Brain pericyte (primary cell): Measurements from ENCODE around the gene ARSG.

Experiments
- DNase-seq: peaks from one replicate; pipeline ENCODE4 v3.0.0-alpha.2; 2012; ENCODE audit warnings: low read depth, low spot score

The ARSG gene

DNA sequence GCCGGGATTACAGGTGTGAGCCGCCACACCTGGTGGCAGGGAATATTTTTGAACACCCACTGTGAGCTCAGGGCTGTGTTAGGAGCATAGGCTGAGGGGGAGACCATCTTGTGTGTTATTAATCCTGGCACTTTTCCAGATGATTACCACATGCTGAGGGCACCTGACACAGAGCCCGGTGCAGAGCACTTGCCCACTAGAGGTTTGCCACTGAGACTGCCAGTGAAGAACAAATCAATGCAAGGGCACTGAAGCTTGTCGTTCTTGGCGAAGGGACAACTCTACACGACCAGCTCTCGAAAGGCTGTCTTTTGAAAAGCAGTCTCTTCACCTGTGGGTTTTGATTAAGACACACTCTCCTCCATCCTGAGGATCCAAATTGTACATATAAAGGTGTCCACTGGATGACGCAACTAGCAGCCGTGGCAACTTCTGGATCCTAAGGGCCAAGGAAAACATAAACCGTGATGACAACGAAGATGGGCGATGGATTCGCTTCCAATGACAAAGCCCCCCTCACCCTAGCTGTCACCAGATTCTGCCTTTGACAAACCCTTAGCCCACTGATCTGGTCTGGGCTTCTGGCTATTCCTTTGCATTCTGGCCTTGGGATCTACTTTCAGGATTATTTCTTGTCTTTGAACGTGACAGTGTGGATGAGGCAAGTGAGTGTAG, 137.3 kb downstream of the ARSG start:
- no peak for DNase-seq

DNA sequence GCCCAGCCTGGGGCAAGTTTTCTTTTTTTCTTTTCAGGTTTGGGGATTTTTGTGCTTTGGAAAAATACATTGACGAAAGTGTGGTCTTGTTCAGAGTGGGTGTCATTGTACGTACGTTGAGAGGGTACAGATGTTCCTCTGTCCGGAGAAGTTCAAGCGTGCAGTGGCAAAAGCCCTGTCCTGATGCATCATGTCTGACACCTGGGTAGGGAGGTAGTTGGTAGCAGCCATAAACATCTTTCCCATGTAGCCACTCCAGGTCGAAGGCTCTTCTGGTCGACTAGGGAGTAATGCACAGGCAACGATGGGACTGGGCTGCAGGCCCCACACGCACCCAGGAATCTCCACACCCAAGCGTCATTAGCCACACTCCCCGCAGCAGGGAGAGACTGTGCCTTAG, 138.6 kb downstream of the ARSG start:
- no peak for DNase-seq

DNA sequence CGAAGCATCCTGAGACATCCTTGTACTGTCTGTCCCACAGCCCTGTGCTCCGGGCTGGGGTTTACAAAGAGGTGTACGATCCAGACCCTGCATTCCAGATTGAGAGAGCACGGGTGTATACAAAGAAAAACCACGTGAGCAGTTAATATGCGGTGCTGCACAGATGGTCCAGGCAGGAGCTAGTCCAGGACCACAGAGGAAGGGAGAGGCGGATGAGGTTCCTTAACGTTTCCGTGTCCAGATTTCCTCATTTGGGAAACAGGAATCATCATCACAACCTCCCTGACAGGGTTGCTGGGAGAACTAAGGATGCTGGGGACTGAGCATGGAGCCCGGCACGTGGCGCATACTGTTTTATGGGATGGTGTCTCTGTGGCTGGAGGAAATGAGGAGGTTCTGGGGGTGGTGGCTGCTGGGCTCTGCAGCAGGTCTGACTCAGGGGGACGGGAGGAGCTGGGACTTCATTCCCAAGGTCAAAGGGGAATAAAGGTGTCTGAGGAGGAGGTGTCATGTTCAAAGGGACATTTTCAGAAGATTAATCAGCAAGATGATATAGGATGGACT, 139.8 kb downstream of the ARSG start:
- DNase-seq = no peak

GRCh38 chr17:68431661-68432071, 140.4 kb downstream of the ARSG start:
- DNase-seq = no peak

- DNase-seq = no peak
Measured at GRCh38 chr17:68432086-68432864, 141.0 kb downstream of the ARSG start.

DNA sequence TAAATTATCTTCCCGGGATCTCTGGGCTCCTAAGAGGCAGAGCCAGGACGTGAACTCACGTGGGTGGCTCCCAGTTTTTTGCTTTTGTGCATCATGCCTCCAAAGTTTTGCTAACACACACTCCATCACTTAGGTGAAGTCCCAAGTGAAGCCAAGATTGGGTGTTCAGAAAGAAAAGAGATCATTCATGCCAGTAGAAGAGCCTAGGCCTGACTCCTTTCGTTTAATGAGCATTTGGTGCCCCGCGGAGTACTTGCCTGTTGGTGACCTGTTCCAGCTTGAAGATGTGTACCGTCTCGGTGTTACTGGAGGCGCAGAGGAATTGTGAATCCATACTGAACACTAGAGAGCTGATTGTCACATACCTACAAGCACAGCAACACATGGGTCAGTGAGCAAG, 141.9 kb downstream of the ARSG start:
- DNase-seq = no peak

DNA sequence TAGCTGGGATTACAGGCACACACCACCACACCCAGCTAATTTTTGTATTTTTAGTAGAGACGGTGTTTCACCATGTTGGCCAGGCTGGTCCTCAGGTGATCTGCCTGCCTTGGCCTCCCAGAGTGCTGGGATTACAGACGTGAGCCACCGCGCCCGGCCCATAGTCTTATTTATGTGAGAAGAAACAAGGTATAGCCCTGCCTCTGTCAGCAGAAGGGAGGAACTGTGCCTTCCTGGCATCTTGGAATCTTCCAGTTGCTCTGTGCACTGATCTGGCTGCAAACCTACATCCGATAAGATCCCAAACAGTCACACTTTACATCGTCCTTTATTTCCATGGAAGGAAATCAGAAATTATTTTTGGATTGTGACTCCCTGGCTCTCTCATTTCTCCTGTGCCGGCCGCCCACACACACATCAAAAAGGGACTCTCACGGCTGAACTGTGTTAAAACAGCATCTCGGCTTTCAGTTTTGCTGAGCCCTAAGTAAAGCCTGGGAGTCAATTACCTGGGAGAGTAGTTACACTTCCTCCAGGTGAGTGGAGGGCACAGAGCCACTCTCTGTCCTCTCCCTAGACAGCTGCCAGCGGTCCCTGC, 142.7 kb downstream of the ARSG start:
- no peak for DNase-seq

DNA sequence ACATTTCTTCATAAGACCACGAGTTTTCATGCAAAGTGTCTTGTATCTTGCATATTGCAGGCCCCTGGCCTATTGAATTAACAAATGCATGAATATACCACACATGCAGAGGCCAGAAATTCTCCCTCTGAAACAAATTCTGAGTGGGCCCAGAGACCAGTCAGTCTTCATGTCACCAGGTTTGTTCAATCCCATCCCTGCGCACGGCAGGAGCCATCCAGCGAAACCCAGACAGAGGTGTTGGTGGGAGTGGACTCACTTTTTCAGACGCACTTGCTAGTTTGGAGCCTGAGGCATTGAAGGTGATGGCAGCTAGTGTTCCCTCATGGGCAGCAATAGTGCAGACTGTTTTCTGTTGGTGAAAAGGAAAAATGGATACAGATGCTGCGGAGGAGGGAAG, 144.1 kb downstream of the ARSG start:
- no peak for DNase-seq

GRCh38 chr17:68435876-68436842, 144.9 kb downstream of the ARSG start:
- DNase-seq = peak; percentile 42

GRCh38 chr17:68437979-68438822, 146.9 kb downstream of the ARSG start:
- no peak for DNase-seq

GRCh38 chr17:68439656-68440290, 148.5 kb downstream of the ARSG start:
- no peak for DNase-seq

GRCh38 chr17:68440526-68440925, 149.2 kb downstream of the ARSG start:
- no peak for DNase-seq

DNA sequence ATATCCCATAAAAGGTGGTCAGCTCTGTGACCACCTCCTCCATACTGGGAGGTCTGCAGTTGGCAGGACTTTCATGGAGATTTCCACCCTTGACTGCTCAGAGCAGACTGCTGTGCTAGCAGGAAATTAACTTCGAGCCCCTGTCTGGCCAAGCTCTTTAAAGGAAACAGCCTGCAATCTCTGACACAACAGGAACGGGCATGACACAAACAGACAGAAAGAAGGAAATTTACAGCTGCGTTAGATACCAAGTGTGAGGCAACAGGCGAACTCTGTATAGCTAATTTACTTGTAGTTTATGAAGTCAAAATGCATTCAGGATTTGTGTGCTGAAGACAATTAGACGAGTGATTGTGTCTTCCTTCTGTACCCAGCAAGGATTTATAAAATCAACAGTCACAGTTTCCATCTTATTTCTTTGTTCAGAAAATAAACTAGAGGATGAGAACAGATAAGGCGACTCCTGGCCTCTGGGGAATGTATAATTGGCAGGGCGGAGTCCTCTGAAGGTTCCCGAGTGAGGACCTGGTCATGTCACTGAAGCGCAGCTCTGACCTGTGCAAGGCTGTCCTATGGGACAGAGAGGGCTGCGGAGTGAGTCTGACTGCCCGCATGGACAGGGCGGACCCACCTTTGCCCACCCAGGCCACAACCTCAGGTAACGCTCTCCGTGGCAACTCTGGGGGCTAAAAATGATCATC, 149.9 kb downstream of the ARSG start:
- DNase-seq = no peak

DNA sequence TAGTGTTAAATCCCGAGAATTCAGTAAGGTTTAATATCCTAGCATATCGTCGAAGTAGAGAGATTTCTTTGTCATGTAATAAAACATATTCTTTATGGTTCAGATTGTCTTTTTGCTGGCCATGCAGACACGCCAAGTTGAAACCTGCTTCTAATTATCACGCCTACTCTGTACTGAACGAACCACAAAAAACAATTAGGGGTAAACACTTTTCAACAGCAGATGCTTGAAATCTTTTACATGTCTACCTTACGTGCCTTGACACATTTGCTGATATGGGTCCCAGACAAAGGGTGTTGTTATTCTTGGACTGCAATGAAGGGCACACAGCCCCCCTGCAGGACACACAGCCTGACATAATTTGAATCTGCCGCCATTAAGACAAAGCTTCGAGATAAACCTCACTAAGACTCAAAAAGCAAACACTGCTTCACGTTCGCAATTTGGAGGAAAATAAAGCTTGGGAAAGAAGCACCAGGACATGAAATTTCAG, 152.7 kb downstream of the ARSG start:
- DNase-seq = no peak

DNA sequence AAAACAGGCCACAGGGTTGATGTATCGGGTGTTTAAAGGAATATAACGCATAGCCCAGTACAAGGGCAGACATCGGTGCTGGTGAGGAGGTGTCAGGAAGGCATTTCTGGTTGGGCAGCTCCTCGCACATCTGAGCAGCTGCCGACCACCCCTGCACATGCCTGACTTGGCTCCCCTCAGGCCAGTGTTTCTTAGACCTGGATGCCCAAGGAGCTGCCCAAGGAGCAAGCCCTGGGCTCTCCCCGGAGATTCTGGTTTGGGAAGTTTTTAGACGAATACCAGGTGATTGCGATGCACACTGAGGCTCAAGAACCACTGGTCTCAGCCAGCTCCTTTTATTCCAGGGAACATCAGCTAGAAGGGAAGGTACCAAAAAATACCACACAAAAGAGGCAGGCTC, 154.4 kb downstream of the ARSG start:
- no peak for DNase-seq

- DNase-seq = no peak
Measured at GRCh38 chr17:68446626-68447041, 155.3 kb downstream of the ARSG start.

DNA sequence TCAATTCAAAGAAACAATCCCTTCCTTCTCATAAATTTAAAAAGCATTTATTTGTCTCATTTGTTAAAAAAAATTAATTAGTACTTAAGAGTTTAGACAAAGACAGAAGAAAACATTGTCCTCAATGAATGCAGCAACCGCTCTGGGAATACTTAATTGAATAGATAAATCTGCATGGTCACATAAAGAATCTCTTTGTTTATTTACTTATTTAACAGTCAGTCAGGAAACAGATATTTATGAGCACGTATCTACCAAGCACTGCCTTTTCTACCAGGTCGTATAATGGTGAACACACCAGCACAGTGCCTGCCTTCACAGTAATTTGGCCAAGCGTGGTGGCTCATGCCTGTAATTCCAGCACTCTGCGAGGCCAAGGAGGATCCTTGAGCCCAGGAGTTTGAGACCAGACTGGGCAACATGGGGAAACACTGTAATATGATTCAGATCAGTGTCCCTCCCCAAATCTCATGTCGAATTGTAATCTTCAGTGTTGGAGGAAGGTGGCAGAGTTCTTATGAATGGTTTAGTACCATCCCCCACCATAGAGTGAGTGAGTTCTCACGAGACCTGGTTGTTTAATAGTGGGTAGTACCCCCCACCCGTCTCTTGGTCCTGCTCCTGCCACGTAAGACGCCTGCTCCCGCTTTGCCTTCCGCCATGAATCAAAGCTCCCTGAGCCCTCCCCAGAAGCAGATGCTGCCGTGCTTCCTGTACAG, 157.9 kb downstream of the ARSG start:
- no peak for DNase-seq

DNA sequence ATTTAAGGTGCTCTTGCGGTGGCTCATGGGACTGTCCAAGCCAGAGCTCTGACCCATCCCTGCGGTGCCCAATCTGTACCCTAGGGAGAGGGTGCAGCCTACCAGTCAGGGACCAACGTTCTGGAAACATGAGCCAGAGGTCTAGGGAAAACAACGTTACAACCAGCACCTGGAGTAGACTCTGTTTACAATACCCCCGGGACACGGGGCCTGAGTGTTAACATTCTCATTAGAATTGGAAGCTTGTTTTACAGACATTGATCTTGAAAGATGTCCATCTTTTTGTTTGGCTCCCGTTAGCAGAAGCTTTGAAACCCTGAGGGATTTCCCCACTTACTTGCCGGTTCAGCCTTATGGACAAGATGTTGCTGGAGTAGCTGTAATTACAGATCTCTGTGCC, 159.1 kb downstream of the ARSG start:
- no peak for DNase-seq

GRCh38 chr17:68450801-68451200, 159.5 kb downstream of the ARSG start:
- DNase-seq = no peak
